Psoas muscle (tissue), 8 donors: ENCODE data around the gene OR52N5. TPM values are rescaled to one million over a fixed set of nuclear protein-coding genes. Genes with fewer than 3 reads are reported as not detected.

Source experiments
- ATAC-seq, 4 donors: fragments of 200-7000 bp; cut with Tn5 transposase; one replicate each; pipeline ENCODE4 v1.9.1; 2020; ENCODE audit warnings: moderate library complexity in 3 of 4, mild to moderate bottlenecking in 2 of 4
- DNase-seq, 2 donors: peaks; one replicate each; pipeline ENCODE4 v3.0.0-alpha.2; 2020
- H3K27ac ChIP-seq: fragments of 200-600 bp; one replicate; pipeline ENCODE4 v1.8.0; 2022
- H3K27me3 ChIP-seq, 3 donors: fragments of 200-600 bp in 1 of 3; one replicate each; pipeline versions ENCODE4 v1.6.1 to v1.8.0; 2013 to 2022; ENCODE audit warnings: low read length in 2 of 3, mild to moderate bottlenecking in 2 of 3, moderate library complexity in 1 of 3; ENCODE audit not compliant: insufficient read depth in 3 of 3
- H3K36me3 ChIP-seq, 2 donors: fragments of 200-600 bp in 1 of 2; one replicate each; pipeline versions ENCODE4 v1.6.1 to v1.8.0; 2013 to 2022; ENCODE audit warnings: low read depth in 1 of 2, mild to moderate bottlenecking in 1 of 2, moderate library complexity in 1 of 2; ENCODE audit not compliant: insufficient read depth in 1 of 2
- H3K4me1 ChIP-seq: fragments of 200-600 bp; one replicate; pipeline ENCODE4 v1.8.0; 2022
- H3K4me3 ChIP-seq: fragments of 200-600 bp; one replicate; pipeline ENCODE4 v1.8.0; 2022; ENCODE audit warnings: mild to moderate bottlenecking
- H3K9me3 ChIP-seq: fragments of 200-600 bp; one replicate; pipeline ENCODE4 v1.8.0; 2022
- CTCF ChIP-seq: fragments of 200-600 bp; IDR thresholded peaks from one replicate; pipeline ENCODE4 v1.8.0; 2022; ENCODE audit warnings: antibody characterized with exemption
- WGBS, 3 donors: extraction: QIAGEN DNeasy Blood & Tissue Kit; methylation state at CpG; one replicate each; pipeline versions ENCODE4 v1.1.6 to v1.1.7; 2013; 5-methylcytosine and 5-hydroxymethylcytosine counted together
- intact Hi-C, 2 donors: fragments of 100-400 bp; cut with DNase I; formaldehyde crosslinking; loops; one replicate each; pipeline versions ENCODE4 v1.11.0 to v1.14.2; 2022
- polyA plus RNA-seq, 3 donors: library from polyadenylated mRNA; stranded (reverse); fragments of 200-250 nt; gene quantifications; one replicate each; pipeline ENCODE4 v1.2.3, GENCODE V29; 2013
- total RNA-seq, 4 donors: library from RNA; stranded (reverse); fragmentation: NEBNext Ultra II Directional in 2 of 4; extraction: Animal tissue kit (Norgen Biotek cat#: 25700) in 2 of 4; gene quantifications; one replicate each; pipeline versions ENCODE4 v1.2.1 to v1.2.4, GENCODE V29; 2021 to 2023
- donor health status: healthy with polysubstance abuse.
- donor health status: DM: no; HTN: no; CAD: no; lungs with moderate emphysema.
- donor health status: Bipolar disorder and iron deficiency.
- donor health status: healthy.
- donor health status: DM: yes; HTN: yes; CAD: no.
- donor health status: DM: no; HTN: no; CAD: no.
- donor health status: DM: no; HTN: no; CAD: no.
- donor health status: DM: yes; HTN: yes; CAD: no.

Gene OR52N5
- total and polyA plus RNA-seq, 7 donors, result not detected

GRCh38 chr11:5736396-5736795 lies 46.8 kb downstream of the OR52N5 start, which contains the start of gene OR56B1:
Gene OR56B1, plus strand, starts transcription at chr11:5736448. Its CDS starts 69 bp downstream, at chr11:5736517.
- ATAC-seq (no peak), DNase-seq (no peak)
- WGBS, 3 donors, result 26 to 41% (median 31%) methylated on average over 1 of the region's 1 CpG
- intact Hi-C loops, result no loop called here
- no peak for TF ChIP-seq CTCF
- no peak within 1 kb of the TSS for H3K27ac ChIP-seq
- no peaks in the 10 kb centered on the region for H3K9me3 ChIP-seq
- H3K36me3 ChIP-seq, result no peaks in the 10 kb centered on the region
- H3K4me1 ChIP-seq, result no peaks in the 10 kb centered on the region
- H3K4me3 ChIP-seq, result no peak within 1 kb of the TSS
- no peaks in the 10 kb centered on the region for H3K27me3 ChIP-seq

GRCh38 chr11:5727691-5728090 lies 55.5 kb downstream of the OR52N5 start:
- ATAC-seq (no peak), DNase-seq (no peak)
- WGBS, 3 donors, result 71 to 75% (median 73%) methylated on average over 1 of the region's 1 CpG
- no peaks in the 10 kb centered on the region for H3K36me3 ChIP-seq
- H3K4me3 ChIP-seq, result no peak overlapping the region
- H3K27me3 ChIP-seq, result no peaks in the 10 kb centered on the region
- no peaks in the 10 kb centered on the region for H3K9me3 ChIP-seq
- intact Hi-C loops, result no loop called here
- no peaks in the 10 kb centered on the region for H3K4me1 ChIP-seq
- no peak for TF ChIP-seq CTCF
- H3K27ac ChIP-seq, result no peak overlapping the region

GRCh38 chr11:5726351-5726750 lies 56.8 kb downstream of the OR52N5 start:
- DNase-seq (no peak), ATAC-seq (no peak)
- intact Hi-C loops, result no loop called here
- no peak overlapping the region for H3K27ac ChIP-seq
- H3K36me3 ChIP-seq, result no peaks in the 10 kb centered on the region
- no peaks in the 10 kb centered on the region for H3K9me3 ChIP-seq
- H3K4me3 ChIP-seq, result no peak overlapping the region
- no peak for TF ChIP-seq CTCF
- no peaks in the 10 kb centered on the region for H3K4me1 ChIP-seq
- WGBS, 3 donors, result 88 to 96% (median 93%) methylated on average over 1 of the region's 1 CpG
- H3K27me3 ChIP-seq, result no peaks in the 10 kb centered on the region

Other genes starting within 250 kb of the OR52N5 start
- gene OR52H1, start 234.8 kb downstream of the OR52N5 start, total RNA-seq, result not detected
- gene OR52H1, start 234.8 kb downstream of the OR52N5 start, polyA plus RNA-seq, result not detected
- not detected for gene OR52B6, start 202.5 kb downstream of the OR52N5 start, total RNA-seq
- not detected for gene OR52B6, start 202.5 kb downstream of the OR52N5 start, polyA plus RNA-seq
- gene TRIM6, start 186.7 kb downstream of the OR52N5 start, total RNA-seq, result under 1 TPM in 3 of 4 donors, not detected in 1; 0.44 to 0.78 (median 0.77) TPM
- under 1 TPM; 0.26 to 0.36 (median 0.28) TPM for gene TRIM6, start 186.7 kb downstream of the OR52N5 start, polyA plus RNA-seq
- 1 to 10 TPM in 1 of 4 donors, under 1 TPM in 3; 0.48 to 1.3 (median 0.89) TPM for gene TRIM34, start 158.4 kb downstream of the OR52N5 start, total RNA-seq
- gene TRIM34, start 158.4 kb downstream of the OR52N5 start, polyA plus RNA-seq, result under 1 TPM; 0.55 to 0.79 (median 0.67) TPM
- gene TRIM5, start 98.3 kb downstream of the OR52N5 start, total RNA-seq, result 1 to 10 TPM; 1.1 to 6.3 (median 3.0) TPM
- gene TRIM5, start 98.3 kb downstream of the OR52N5 start, polyA plus RNA-seq, result 1 to 10 TPM in 2 of 3 donors, under 1 TPM in 1; 0.98 to 2.6 (median 1.6) TPM
- 10 to 100 TPM in 1 of 4 donors, 1 to 10 TPM in 3; 6.2 to 12.4 (median 7.9) TPM for gene TRIM22, start 93.6 kb downstream of the OR52N5 start, total RNA-seq
- 1 to 10 TPM; 5.1 to 5.6 (median 5.5) TPM for gene TRIM22, start 93.6 kb downstream of the OR52N5 start, polyA plus RNA-seq
- not detected for gene OR56B1, start 46.9 kb downstream of the OR52N5 start, total RNA-seq
- gene OR56B1, start 46.9 kb downstream of the OR52N5 start, polyA plus RNA-seq, result not detected
- not detected for gene OR52N4, start 29.1 kb downstream of the OR52N5 start, total RNA-seq
- not detected for gene OR52N4, start 29.1 kb downstream of the OR52N5 start, polyA plus RNA-seq
- not detected for gene OR52N1, start 7.9 kb upstream of the OR52N5 start, total RNA-seq
- gene OR52N1, start 7.9 kb upstream of the OR52N5 start, polyA plus RNA-seq, result not detected
- not detected for gene OR52N2, start 25.6 kb upstream of the OR52N5 start, total RNA-seq
- not detected for gene OR52N2, start 25.6 kb upstream of the OR52N5 start, polyA plus RNA-seq
- gene OR52E6, start 58.5 kb upstream of the OR52N5 start, total RNA-seq, result not detected
- not detected for gene OR52E6, start 58.5 kb upstream of the OR52N5 start, polyA plus RNA-seq
- not detected for gene OR52E8, start 74.3 kb upstream of the OR52N5 start, total RNA-seq
- not detected for gene OR52E8, start 74.3 kb upstream of the OR52N5 start, polyA plus RNA-seq
- not detected for gene OR52E4, start 97.3 kb upstream of the OR52N5 start, total RNA-seq
- not detected for gene OR52E4, start 97.3 kb upstream of the OR52N5 start, polyA plus RNA-seq
- gene OR52E5, start 109.9 kb upstream of the OR52N5 start, total RNA-seq, result not detected
- not detected for gene OR52E5, start 109.9 kb upstream of the OR52N5 start, polyA plus RNA-seq
- gene OR56A3, start 158.9 kb upstream of the OR52N5 start, total RNA-seq, result not detected
- not detected for gene OR56A3, start 158.9 kb upstream of the OR52N5 start, polyA plus RNA-seq
- not detected for gene OR56A5, start 185.1 kb upstream of the OR52N5 start, total RNA-seq
- gene OR56A5, start 185.1 kb upstream of the OR52N5 start, polyA plus RNA-seq, result not detected
- not detected for gene OR52L1, start 203.6 kb upstream of the OR52N5 start, total RNA-seq
- not detected for gene OR52L1, start 203.6 kb upstream of the OR52N5 start, polyA plus RNA-seq
- gene OR56A4, start 223.6 kb upstream of the OR52N5 start, total RNA-seq, result not detected
- not detected for gene OR56A4, start 223.6 kb upstream of the OR52N5 start, polyA plus RNA-seq
- gene OR56A1, start 247.4 kb upstream of the OR52N5 start, total RNA-seq, result not detected
- not detected for gene OR56A1, start 247.4 kb upstream of the OR52N5 start, polyA plus RNA-seq